HG03045 (cell line): ENCODE results near the gene IGBP1.
"Not testable (repeated sequence)": the region's sequence is repeated elsewhere in the genome, so short reads cannot be mapped to it uniquely, and the experiment has no call there.

ENCODE experiments used
- ATAC-seq: cut with Tn5 transposase; IDR thresholded peaks from one replicate; pipeline ENCODE4 v1.9.1; 2021; ENCODE audit warnings: mild to moderate bottlenecking, moderate library complexity; ENCODE audit not compliant: unreplicated experiment

Gene IGBP1

DNA sequence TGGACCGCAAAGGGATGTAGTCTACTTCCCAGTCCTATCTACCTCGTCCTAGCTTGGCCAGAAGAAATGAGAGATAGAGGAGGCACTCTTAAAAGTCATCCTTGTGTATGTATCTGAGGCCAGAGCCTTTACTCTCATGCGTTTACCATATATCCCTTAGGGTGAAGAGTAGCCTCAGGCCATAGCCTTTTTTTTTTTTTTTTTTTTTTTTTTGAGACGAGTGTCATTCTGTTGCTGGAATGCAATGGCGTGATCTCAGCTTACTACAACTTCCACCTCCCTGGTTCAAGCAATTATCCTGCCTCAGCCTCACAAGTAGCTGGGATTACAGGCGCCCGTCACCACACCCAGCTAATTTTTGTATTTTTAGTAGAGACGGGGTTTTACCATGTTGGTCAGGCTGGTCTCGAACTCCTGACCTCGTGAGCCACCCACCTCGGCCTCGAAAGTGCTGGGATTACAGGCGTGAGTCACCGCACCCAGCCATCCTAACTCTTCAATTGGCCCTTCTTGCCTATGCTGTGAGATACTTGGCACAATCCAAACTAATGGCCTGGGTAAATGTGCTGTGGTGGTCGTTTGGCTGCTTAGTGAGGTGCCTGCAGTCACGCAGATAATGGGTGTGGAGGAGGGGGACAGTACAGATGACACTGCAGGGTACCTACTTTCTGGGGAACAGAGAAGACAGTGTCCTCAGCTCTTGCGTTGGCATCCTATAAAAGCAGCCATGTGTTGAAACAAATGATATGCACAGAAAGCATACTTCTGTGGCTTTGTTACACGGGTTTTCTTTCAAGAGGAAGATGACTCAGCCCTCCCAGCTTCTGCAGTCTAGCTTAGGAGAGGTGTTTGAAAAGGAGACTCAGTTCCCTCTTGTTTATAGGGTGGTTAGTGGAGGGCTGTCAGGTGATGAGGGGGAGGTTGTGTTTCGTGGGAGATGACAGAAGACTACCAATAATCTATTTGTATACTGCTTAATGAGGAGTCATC lies 33.6 kb downstream of the IGBP1 start:
- no peak for ATAC-seq

DNA sequence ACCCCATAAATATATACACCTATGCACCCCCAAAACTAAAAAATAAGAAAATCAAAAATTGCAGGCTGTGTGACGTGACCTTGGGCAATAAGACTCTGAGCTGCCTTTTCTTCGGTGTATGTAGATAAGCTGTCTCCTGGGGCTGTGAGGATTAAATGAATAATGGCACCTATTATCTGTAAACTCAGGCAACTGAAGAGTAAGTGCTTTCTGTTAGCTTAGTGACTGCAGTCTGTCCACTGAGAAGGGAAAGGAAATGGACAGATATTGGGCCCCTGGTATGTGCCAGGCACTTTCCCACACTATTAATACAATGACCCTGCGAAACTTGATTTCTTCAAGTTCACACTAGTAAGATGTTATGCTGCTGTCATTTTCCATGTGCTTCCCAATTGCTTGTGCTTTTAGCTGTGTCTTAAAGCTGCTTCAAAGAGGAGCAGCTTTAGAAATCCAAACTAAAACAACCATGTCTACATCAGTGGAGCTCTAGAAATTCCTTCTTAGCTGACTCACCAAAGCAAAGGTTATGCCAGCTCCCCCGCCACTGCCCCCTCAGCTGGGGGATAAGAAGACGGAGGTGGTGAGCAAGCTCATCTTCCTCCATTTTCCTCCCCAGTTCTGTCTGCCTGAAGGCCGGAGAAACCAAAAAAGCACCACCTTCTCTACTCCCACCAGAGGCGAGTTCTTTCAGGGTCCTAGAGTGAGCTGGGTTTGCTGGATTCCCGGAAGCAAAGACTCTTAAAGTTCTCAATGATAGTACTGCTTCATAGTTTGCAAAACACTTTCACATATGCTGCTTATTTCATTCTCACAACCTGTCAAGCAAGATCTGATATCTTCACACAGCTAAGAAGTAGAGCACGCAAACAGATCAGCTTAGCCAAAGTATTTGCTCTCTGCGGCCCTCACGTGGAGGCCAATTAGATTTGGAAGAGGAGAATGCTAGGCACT lies 35.3 kb downstream of the IGBP1 start:
- no peak for ATAC-seq

DNA sequence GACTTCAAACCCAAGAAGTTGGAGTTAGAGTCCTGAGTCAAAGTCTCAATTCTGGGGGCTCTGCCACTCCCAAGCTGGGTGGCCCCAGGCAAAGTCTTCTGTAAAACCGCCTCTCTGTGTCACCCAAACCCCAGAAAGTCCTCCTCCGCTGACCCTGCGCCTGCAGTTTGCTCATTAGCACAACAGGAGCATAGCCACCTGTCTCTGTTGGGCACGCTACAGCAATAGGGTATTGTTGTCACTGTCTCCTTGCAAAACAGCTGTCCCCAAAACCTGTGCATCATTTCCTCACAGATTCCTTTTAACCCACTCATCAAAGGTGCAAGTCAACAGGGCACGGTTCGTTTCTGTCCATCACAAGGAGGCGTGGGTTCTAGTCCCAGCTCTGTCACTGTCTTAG lies 36.0 kb downstream of the IGBP1 start:
- no peak for ATAC-seq

DNA sequence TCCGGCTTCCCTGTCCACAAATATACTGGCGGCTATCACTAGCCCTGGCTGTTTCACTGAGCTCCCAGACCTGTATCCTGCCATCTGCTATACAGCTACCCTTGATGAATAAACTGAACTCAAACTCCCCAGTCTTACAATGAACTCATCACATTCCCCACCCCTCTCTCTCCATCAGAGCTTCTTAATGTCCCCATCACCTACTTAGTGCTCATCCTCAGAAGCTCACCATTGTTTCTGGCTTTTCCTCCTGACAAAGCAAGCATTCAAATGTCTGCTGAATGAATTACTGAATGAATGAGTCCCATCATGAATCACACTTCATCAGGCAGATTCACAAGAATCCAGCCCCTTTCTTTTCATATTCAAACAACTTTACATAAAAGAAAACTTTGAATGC lies 38.4 kb downstream of the IGBP1 start:
- ATAC-seq, result no peak

DNA sequence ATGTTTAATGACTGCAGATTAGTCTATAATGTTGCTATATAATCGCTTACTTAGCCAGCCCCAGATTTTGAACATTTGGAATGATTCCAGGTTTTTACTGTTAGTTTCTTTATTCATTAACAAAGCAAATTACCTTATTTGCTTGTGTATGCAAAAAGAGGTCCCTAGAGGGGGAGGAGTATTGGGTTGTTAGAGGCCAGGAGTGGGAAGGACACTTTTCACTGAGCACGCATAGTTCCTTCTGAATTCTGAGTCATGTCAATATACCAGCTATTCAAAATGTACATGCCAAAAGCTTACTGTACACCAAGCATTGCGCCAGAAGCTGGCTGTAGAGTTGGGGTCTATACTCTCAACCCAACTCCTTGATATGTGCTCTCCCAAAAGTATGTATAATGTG lies 39.0 kb downstream of the IGBP1 start:
- no peak for ATAC-seq

DNA sequence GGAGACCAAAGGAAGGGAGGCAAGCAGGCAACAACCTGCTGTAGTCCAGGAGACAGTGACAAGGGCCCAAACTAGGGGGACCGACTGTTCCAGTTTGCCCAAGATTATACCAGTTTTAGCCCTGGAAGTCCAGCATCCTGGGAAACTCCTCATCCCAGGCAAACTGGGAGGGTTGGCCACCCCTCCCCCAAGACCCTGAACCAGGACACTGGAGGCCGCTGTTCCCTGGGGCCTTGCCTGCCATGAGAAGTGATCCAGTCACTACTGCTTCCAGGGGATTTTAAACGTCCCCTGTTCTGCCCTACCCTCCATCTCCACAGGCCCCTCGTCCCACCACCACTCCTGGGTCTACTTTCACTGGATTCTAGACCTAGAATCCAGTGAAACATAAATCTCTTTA lies 39.7 kb downstream of the IGBP1 start:
- ATAC-seq, result no peak

DNA sequence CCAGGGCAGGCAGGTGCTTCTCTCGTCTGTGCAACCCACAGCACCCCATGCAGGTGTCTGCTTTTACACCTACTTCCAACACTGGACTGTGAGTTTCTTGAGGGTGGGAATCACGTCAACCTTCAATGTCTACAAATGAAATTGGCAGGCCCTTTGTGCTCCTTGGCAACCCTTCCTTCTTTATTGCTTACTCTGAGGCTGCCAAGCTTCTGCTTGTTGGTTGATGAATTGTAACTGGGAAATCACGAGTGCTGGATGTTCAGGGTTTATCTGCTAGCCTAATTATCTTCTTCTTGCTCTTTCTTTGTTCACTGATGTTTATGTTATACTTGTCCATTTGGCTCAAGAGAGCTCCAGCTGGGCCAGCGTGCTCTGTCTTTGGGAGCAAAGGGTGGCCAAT lies 41.5 kb downstream of the IGBP1 start:
- no peak for ATAC-seq

DNA sequence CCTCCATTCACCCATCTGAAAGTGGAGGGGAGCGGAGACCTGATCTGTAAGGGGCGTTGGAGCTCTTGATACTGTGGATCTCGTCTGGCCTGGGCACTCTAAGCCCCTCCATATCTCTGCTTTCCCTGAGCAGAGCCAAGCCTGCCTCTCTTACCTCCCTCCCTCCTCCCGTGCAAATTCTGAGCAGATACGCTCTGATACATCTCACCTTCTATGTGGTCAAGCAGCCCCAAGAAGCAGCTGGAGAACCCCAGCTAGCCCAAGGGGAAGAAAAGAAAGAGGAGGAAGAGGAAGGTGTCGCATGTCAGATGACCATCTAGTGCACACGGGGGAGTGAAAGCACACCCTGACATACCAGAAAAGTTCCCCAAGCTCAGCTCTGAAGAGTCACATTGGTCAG lies 42.1 kb downstream of the IGBP1 start:
- ATAC-seq, result no peak

DNA sequence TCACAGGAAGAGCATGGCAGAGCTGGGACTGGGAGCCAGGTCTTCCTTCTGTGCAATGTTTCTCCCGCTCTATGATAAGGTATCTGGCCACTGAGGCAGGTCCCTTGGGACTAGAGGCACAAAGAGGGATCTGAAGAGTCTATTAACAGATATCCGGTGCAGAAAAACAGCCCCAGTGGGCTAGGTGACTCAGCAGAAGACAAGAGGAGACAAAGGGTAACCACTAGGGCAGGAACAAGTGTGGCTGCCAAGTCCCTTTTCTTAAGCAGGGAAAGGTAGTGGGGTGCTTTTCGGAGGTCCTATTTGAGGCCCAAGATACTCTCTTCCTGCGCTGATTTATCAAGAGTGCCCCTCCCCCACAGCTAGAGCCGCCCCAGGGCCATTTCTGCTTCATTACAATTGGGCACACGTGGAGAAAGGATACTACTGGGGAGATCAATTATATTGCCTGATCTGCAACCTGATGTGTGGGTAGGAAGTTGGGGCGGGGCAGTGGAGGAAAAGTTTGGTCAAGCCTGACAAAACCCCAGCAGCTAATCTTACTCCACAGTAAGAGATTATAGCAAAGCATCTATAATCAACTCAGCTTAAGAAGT lies 43.8 kb downstream of the IGBP1 start, which contains the start of gene DGAT2L6:
Gene DGAT2L6 (plus strand): TSS at position 546 of the 596 bp plus-strand sequence. CDS start 100 bp downstream, outside the sequence.
- ATAC-seq, result no peak

DNA sequence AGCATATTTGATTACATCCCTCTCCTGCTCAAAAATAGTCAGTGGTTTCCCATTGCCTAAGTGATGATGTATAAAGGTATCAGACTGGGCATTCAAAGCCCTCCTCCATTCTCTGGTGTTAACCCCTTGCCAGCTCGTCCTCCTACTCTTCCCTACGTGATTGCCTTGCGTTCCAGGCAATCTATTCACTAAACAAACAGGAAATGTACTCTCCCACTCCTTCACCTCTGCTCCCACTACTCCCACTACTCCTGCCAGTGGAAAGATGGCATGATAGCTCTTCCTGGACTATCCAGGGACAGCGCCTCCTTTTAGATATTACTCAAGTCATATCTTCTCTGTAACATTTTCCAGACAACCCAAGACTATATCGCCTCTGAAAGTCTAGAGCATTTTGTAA lies 49.8 kb downstream of the IGBP1 start:
- ATAC-seq, result no peak

DNA sequence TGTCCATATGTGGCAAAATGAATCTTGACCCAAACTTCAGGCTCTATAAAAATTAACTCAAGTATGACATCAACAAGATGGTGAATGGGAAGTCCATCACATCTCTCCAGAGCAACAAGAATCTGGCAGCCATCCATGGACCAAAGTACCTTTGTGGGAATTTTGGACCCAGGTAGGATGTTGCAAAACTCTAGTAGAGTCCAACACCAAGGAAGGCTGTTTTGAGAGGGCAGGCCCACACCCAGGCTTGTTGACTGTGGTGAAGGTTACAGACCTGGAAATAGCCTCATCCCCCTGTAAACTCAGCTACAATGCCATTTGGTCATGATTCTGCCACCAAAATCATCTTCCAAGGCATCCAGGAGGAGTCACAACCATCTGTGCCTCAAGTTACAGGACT lies 57.0 kb downstream of the IGBP1 start:
- ATAC-seq, result no peak

DNA sequence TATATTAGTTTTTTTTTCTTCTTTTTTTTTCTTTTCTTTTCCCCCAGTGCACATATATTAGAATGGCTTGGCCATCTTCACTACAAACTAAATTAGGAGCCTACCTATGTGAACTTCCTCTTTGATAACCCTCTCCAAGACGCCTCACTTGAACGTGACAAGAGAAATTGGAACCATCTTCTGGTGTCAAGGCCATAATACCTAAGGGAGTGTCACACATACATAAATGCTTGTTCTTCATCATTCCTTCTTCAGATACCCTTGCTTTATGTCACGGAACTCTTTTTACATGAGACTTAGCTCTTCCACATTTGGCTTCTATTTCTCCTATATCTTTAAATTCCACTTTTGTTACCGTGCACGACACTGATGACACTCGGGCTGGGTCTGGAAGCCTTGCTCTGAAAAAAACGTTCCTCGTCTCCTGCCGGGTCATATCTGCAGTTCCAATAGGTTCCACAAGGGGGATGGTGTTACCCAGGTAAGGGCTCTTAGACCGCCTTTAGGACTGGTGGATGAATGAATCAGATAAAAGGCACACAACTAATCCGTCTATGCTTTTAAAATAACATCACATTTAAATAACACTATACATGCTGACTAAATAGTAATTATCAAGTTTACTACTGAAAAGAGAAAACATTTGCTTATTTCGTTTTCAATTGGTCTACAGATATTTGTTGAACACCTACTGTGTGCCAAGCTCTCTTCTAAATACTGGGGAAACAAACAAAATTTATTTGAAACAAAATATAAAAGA lies 63.9 kb downstream of the IGBP1 start:
- peak; percentile 72 for ATAC-seq

DNA sequence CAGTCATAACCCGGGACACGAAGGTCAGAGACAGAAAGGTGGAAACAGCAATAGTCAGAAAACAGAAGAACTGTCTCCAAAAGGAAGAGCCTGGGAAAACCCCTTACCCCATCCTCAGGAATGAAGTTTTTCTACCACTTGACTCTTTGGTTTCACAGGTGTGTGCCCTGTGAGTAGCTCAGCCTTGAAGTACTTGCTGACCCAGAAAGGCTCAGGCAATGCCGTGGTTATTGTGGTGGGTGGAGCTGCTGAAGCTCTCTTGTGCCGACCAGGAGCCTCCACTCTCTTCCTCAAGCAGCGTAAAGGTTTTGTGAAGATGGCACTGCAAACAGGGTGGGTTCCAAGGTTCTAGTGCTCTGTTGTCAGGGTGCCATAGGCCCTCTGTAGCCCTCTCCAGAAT lies 68.5 kb downstream of the IGBP1 start:
- no peak for ATAC-seq

DNA sequence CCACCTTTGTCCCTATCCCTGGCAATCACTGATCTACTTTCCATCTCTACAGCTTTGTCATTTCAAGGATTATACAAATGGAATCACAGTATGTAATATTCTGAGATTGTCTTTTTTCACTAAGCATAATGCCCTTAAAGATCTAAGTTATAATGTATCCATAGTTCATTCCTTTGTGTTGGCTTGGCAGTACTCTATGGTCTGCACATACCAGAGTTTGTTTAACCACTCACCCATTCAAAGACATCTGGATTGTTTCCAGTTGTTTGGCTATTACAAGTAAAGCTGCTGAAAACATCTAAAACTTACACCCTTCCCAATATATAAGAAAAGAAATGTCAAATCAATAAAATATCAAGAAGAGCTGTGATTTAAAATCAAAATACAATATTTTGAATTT lies 75.2 kb downstream of the IGBP1 start:
- no peak for ATAC-seq

DNA sequence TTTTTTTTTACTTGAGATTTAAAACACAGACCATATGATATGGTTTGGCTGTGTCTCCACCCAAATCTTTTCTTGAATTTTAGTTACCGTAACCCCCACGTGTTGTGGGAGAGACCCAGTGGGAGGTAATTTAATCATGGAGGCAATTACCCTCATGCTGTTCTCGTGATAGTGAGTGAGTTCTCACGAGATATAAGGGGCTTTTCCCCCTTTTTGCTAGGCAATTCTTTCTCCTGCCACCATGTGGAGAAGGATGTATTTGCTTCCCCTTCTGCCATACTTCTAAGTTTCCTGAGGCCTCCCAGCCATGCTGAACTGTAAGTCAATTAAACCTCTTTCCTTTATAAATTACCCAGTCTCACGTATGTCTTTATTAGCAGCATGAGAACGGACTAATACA lies 76.3 kb downstream of the IGBP1 start:
- ATAC-seq, result not testable (repeated sequence)
